SK-N-SH treated with all-trans-retinoic acid at 6 μM for 48 hours (cell line): ENCODE measurements around the gene FOXN4.

Experiments
- ESRRG ChIP-seq: fragments of 250-450 bp; sonication (Bioruptor Pico); IDR thresholded peaks from 2 replicates; pipeline ENCODE4 v1.6.1; 2021; ENCODE audit warnings: mild to moderate bottlenecking
- ISL1 ChIP-seq: fragments of 250-450 bp; sonication (Bioruptor Pico); IDR thresholded peaks from 2 replicates; pipeline ENCODE4 v2.1.2; 2022; ENCODE audit warnings: mild to moderate bottlenecking, moderate library complexity
- PPARA ChIP-seq: fragments of 250-450 bp; sonication (Bioruptor Pico); IDR thresholded peaks from 2 replicates; pipeline ENCODE4 v1.5.0; 2020; ENCODE audit warnings: mild to moderate bottlenecking, borderline replicate concordance
- TOX ChIP-seq: fragments of 250-450 bp; sonication (Bioruptor Pico); IDR thresholded peaks from 2 replicates; pipeline ENCODE4 v1.8.0; 2021; ENCODE audit warnings: mild to moderate bottlenecking, moderate library complexity, borderline replicate concordance
- ZFP30 ChIP-seq: fragments of 450-650 bp; formaldehyde crosslinking; IDR thresholded peaks from 2 replicates; pipeline ENCODE4 v1.5.0; 2022; ENCODE audit warnings: mild to moderate bottlenecking, moderate library complexity

DNA sequence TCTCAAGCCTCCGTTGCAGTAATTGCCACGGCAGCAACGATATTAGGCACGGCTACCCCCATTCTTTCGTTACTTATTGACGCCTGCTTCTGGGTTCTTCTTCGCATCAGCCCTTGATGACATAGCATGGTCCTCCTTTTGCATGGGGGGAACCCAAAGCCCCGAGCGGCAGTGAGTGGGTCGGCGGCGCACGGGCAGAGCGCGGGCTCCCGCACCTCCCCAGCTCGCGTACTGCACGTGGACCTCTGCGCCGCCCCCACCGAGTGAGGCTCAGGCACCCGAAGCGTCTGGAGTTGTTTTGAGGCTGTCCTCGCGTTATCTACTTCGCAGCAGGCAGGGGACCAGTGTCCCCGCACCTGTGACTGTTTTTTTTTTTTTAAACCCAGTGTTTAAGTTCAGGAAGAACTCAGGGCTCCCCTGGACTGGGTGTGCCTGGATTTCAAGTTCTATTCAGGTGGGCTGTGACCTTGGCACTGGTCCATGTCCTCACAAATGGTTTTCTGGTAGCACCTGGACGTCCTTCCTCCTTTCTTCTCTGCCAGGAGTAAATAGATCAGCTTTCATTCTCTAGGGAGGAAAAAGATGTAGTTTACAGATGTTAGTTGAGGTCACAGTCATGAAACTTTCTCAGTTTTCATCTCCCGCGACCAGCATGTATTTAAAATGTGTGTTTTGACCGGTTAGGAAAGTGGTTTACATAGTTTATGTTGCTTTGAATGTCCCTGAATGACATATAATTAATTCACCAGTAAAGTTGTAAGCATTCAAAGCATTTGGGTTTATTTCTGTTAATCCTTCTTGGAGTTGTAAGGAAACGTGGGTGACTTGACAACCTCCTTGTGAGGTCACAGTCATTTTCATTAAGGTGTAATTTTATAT is 1.4 kb upstream of the FOXN4 start:
- TF ChIP-seq ZFP30 (no peak), PPARA (CRISPR knock-in tag) (no peak), ISL1 (CRISPR knock-in tag) (no peak), TOX (CRISPR knock-in tag) (no peak), ESRRG (CRISPR knock-in tag) (no peak)
